ENCODE data around the gene ITGB3BP. TPM values are rescaled to one million over a fixed set of nuclear protein-coding genes. Genes with fewer than 3 reads are reported as not detected.
"Not testable (repeated sequence)": the region's sequence is repeated elsewhere in the genome, so short reads cannot be mapped to it uniquely, and the experiment has no call there.

ITGB3BP gene
- total RNA-seq, 1 experiment from 2014 or later = 23.6 TPM

DNA sequence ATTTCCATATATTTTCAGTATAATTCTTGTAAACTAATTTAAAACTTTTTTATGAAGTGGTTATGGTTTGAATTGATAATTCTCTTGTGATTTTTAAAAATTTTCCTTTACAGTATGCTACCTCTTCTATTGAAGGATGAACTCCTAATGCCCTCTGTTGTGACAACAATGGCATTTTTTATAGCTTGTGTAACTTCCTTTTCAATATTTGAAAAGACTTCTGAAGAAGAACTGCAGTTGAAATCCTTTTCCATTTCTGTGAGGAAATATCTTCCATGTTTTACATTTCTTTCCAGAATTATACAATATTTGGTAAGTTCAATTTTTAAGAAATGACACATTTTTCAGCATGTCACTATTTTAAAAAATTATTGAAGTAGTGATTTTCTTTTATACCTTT is 94.2 kb downstream of the ITGB3BP start:
- POLR2A ChIA-PET = no interaction called here
- Histone ChIP-seq H3K9me3 (no peaks in the 10 kb centered on the region), H3K4me1 (no peaks in the 10 kb centered on the region), H3K36me3 (ENCODE audit: control insufficient read depth, insufficient read depth, low read length) (no peaks in the 10 kb centered on the region), H3K27me3 (replicated peaks; ENCODE audit: control insufficient read depth, insufficient read depth, low read length) (no peaks in the 10 kb centered on the region), H3K4me3 (ENCODE audit: low read depth, low read length) (no peak overlapping the region)
- Mint-ChIP-seq H3K27me3 (ENCODE audit: insufficient read depth, unreplicated experiment) (no peaks in the 10 kb centered on the region), H3K36me3 (ENCODE audit: insufficient read depth, unreplicated experiment) (no peaks in the 10 kb centered on the region), H3K9me3 (ENCODE audit: unreplicated experiment) (no peaks in the 10 kb centered on the region), H3K4me3 (ENCODE audit: unreplicated experiment) (no peak overlapping the region), H3K4me1 (ENCODE audit: low read depth, unreplicated experiment) (no peaks in the 10 kb centered on the region), H3K27ac (ENCODE audit: unreplicated experiment) (no peak overlapping the region)
- CTCF ChIA-PET = no interaction called here
- DNase-seq = no peak
- BruUV-seq (replicated peaks) = no TSS peak
- TF ChIP-seq, protein P1, sequence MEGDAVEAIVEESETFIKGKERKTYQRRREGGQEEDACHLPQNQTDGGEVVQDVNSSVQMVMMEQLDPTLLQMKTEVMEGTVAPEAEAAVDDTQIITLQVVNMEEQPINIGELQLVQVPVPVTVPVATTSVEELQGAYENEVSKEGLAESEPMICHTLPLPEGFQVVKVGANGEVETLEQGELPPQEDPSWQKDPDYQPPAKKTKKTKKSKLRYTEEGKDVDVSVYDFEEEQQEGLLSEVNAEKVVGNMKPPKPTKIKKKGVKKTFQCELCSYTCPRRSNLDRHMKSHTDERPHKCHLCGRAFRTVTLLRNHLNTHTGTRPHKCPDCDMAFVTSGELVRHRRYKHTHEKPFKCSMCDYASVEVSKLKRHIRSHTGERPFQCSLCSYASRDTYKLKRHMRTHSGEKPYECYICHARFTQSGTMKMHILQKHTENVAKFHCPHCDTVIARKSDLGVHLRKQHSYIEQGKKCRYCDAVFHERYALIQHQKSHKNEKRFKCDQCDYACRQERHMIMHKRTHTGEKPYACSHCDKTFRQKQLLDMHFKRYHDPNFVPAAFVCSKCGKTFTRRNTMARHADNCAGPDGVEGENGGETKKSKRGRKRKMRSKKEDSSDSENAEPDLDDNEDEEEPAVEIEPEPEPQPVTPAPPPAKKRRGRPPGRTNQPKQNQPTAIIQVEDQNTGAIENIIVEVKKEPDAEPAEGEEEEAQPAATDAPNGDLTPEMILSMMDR (IDR thresholded peaks at IDR 0.05; ENCODE audit: insufficient read depth in 1 of 2, low read depth in 1 of 2, low read length in 1 of 2, severe bottlenecking in 1 of 2, unreplicated experiment in 1 of 2) = no peak
- intact Hi-C loops (cut with micrococcal nuclease; ENCODE audit: unreplicated experiment) = no loop called here

GRCh38 chr1:63423649-63424048 is 99.4 kb downstream of the ITGB3BP start:
- ChIA-PET POLR2A (no interaction called here), CTCF (no interaction called here)
- H3K36me3 Mint-ChIP-seq (ENCODE audit: insufficient read depth, unreplicated experiment) = no peaks in the 10 kb centered on the region
- Histone ChIP-seq H3K9me3 (no peaks in the 10 kb centered on the region), H3K4me3 (ENCODE audit: low read depth, low read length) (no peak overlapping the region), H3K4me1 (no peaks in the 10 kb centered on the region), H3K27me3 (replicated peaks; ENCODE audit: control insufficient read depth, insufficient read depth, low read length) (no peaks in the 10 kb centered on the region), H3K36me3 (ENCODE audit: control insufficient read depth, insufficient read depth, low read length) (no peaks in the 10 kb centered on the region)
- no peak overlapping the region for H3K4me3 Mint-ChIP-seq (ENCODE audit: unreplicated experiment)
- TF ChIP-seq, protein P1 (IDR thresholded peaks at IDR 0.05; ENCODE audit: insufficient read depth in 1 of 2, low read depth in 1 of 2, low read length in 1 of 2, severe bottlenecking in 1 of 2, unreplicated experiment in 1 of 2) = no peak
- no peaks in the 10 kb centered on the region for H3K27me3 Mint-ChIP-seq (ENCODE audit: insufficient read depth, unreplicated experiment)
- H3K27ac Mint-ChIP-seq (ENCODE audit: unreplicated experiment) = no peak overlapping the region
- intact Hi-C loops (cut with micrococcal nuclease; ENCODE audit: unreplicated experiment) = no loop called here
- no peaks in the 10 kb centered on the region for H3K4me1 Mint-ChIP-seq (ENCODE audit: low read depth, unreplicated experiment)
- DNase-seq = no peak
- H3K9me3 Mint-ChIP-seq (ENCODE audit: unreplicated experiment) = no peaks in the 10 kb centered on the region
- no TSS peak for BruUV-seq (replicated peaks)

DNA sequence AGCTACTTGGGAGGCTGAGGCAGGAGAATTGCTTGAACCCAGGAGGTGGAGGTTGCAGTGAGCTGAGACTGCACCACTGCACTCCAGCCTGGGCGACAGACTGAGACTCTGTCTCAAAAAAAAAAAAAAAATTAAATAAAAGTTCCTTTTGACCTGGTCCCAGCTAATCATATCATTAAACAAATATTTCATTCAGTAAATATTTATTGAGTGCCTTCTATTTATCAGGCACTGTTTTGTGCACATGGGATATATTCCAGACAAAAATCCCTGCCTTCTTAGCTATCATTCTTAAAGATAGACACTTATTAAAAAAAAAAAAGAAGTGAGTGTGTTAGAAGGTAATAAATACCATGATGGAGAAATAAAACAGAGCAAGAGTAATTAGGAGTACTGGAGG is 102.3 kb downstream of the ITGB3BP start:
- H3K4me1 Mint-ChIP-seq (ENCODE audit: low read depth, unreplicated experiment); H3K27me3 ChIP-seq (replicated peaks; ENCODE audit: control insufficient read depth, insufficient read depth, low read length); CTCF ChIA-PET; intact Hi-C loops (cut with micrococcal nuclease; ENCODE audit: unreplicated experiment); H3K36me3 Mint-ChIP-seq (ENCODE audit: insufficient read depth, unreplicated experiment); H3K4me3 ChIP-seq (ENCODE audit: low read depth, low read length); H3K9me3 ChIP-seq; H3K4me1 ChIP-seq; DNase-seq; H3K9me3 Mint-ChIP-seq (ENCODE audit: unreplicated experiment); POLR2A ChIA-PET; H3K27ac Mint-ChIP-seq (ENCODE audit: unreplicated experiment); H3K36me3 ChIP-seq (ENCODE audit: control insufficient read depth, insufficient read depth, low read length); H3K27me3 Mint-ChIP-seq (ENCODE audit: insufficient read depth, unreplicated experiment); BruUV-seq (replicated peaks); H3K4me3 Mint-ChIP-seq (ENCODE audit: unreplicated experiment): not testable (repeated sequence)

GRCh38 chr1:63418101-63418500 is 104.9 kb downstream of the ITGB3BP start:
- POLR2A ChIA-PET = no interaction called here
- Mint-ChIP-seq H3K27ac (ENCODE audit: unreplicated experiment) (no peak overlapping the region), H3K4me1 (ENCODE audit: low read depth, unreplicated experiment) (no peaks in the 10 kb centered on the region), H3K27me3 (ENCODE audit: insufficient read depth, unreplicated experiment) (no peaks in the 10 kb centered on the region), H3K9me3 (ENCODE audit: unreplicated experiment) (no peaks in the 10 kb centered on the region), H3K36me3 (ENCODE audit: insufficient read depth, unreplicated experiment) (no peaks in the 10 kb centered on the region), H3K4me3 (ENCODE audit: unreplicated experiment) (no peak overlapping the region)
- intact Hi-C loops (cut with micrococcal nuclease; ENCODE audit: unreplicated experiment) = no loop called here
- Histone ChIP-seq H3K4me1 (no peaks in the 10 kb centered on the region), H3K36me3 (ENCODE audit: control insufficient read depth, insufficient read depth, low read length) (no peaks in the 10 kb centered on the region), H3K4me3 (ENCODE audit: low read depth, low read length) (no peak overlapping the region), H3K27me3 (replicated peaks; ENCODE audit: control insufficient read depth, insufficient read depth, low read length) (no peaks in the 10 kb centered on the region), H3K9me3 (no peaks in the 10 kb centered on the region)
- BruUV-seq (replicated peaks) = no TSS peak
- CTCF ChIA-PET = interaction anchor here (0.7 kb wide), 1 partner anchor 158 kb away, joined by 5 read pairs; no protein-coding TSS in a partner anchor
- TF ChIP-seq, protein P1 (IDR thresholded peaks at IDR 0.05; ENCODE audit: insufficient read depth in 1 of 2, low read depth in 1 of 2, low read length in 1 of 2, severe bottlenecking in 1 of 2, unreplicated experiment in 1 of 2) = no peak
- no peak for DNase-seq
